ENCODE results near the gene OPCML.

Gene OPCML

GRCh38 chr11:132790466-132790865 lies 741.8 kb downstream of the OPCML start:
- Mint-ChIP-seq H3K36me3 (ENCODE audit: low read depth) (no peaks in the 10 kb centered on the region), H3K27me3 (ENCODE audit: low read depth) (peaks cover 3% of the 10 kb centered on the region), H3K4me1 (no peaks in the 10 kb centered on the region), H3K27ac (no peak overlapping the region), H3K9me3 (no peaks in the 10 kb centered on the region), H3K4me3 (no peak overlapping the region)
- TF ChIP-seq, protein P1, sequence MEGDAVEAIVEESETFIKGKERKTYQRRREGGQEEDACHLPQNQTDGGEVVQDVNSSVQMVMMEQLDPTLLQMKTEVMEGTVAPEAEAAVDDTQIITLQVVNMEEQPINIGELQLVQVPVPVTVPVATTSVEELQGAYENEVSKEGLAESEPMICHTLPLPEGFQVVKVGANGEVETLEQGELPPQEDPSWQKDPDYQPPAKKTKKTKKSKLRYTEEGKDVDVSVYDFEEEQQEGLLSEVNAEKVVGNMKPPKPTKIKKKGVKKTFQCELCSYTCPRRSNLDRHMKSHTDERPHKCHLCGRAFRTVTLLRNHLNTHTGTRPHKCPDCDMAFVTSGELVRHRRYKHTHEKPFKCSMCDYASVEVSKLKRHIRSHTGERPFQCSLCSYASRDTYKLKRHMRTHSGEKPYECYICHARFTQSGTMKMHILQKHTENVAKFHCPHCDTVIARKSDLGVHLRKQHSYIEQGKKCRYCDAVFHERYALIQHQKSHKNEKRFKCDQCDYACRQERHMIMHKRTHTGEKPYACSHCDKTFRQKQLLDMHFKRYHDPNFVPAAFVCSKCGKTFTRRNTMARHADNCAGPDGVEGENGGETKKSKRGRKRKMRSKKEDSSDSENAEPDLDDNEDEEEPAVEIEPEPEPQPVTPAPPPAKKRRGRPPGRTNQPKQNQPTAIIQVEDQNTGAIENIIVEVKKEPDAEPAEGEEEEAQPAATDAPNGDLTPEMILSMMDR (IDR thresholded peaks at IDR 0.05; ENCODE audit: unreplicated experiment in 3 of 3) = no peak

- Mint-ChIP-seq H3K4me1 (no peaks in the 10 kb centered on the region), H3K27me3 (ENCODE audit: low read depth) (peaks cover 3% of the 10 kb centered on the region), H3K36me3 (ENCODE audit: low read depth) (no peaks in the 10 kb centered on the region), H3K4me3 (no peak overlapping the region), H3K9me3 (no peaks in the 10 kb centered on the region), H3K27ac (no peak overlapping the region)
- TF ChIP-seq, protein P1 (IDR thresholded peaks at IDR 0.05; ENCODE audit: unreplicated experiment in 3 of 3) = no peak
Observed at GRCh38 chr11:132788816-132789325, 743.4 kb downstream of the OPCML start.

DNA sequence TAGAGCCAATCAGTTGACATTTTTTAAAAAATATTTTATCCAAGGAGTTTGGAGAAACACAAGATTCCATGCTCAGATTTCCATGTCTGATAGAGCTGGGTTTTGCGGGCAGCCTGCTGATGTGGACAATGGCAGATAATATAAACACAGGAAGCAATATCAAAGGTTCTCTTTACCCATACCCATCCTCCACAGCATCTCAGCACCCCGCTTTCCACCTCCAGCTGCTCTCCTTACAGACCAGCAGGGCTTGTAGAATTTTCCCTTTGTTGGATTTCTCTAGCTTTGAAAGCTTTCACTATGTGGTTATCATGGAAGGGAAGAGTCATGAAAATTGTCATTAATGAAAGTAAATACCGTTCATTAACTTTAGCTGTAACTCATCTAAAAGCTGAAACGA lies 746.4 kb downstream of the OPCML start:
- H3K4me3 Mint-ChIP-seq = no peak overlapping the region
- H3K36me3 Mint-ChIP-seq (ENCODE audit: low read depth) = no peaks in the 10 kb centered on the region
- TF ChIP-seq, protein P1 (IDR thresholded peaks at IDR 0.05; ENCODE audit: unreplicated experiment in 3 of 3) = no peak
- H3K27ac Mint-ChIP-seq = no peak overlapping the region
- no peaks in the 10 kb centered on the region for H3K4me1 Mint-ChIP-seq
- no peaks in the 10 kb centered on the region for H3K27me3 Mint-ChIP-seq (ENCODE audit: low read depth)
- no peaks in the 10 kb centered on the region for H3K9me3 Mint-ChIP-seq

GRCh38 chr11:132784441-132784840 lies 747.9 kb downstream of the OPCML start:
- Mint-ChIP-seq H3K27ac (no peak overlapping the region), H3K27me3 (ENCODE audit: low read depth) (no peaks in the 10 kb centered on the region), H3K4me3 (no peak overlapping the region), H3K36me3 (ENCODE audit: low read depth) (no peaks in the 10 kb centered on the region), H3K9me3 (no peaks in the 10 kb centered on the region), H3K4me1 (peaks cover 6% of the 10 kb centered on the region)
- TF ChIP-seq, protein P1 (IDR thresholded peaks at IDR 0.05; ENCODE audit: unreplicated experiment in 3 of 3) = no peak

- peaks cover 7% of the 10 kb centered on the region for H3K27me3 Mint-ChIP-seq (ENCODE audit: low read depth)
- no peaks in the 10 kb centered on the region for H3K9me3 Mint-ChIP-seq
Observed at GRCh38 chr11:132782102-132782501, 750.2 kb downstream of the OPCML start.

GRCh38 chr11:132780046-132780445 lies 752.3 kb downstream of the OPCML start:
- Mint-ChIP-seq H3K27ac (no peak overlapping the region), H3K9me3 (no peaks in the 10 kb centered on the region), H3K36me3 (ENCODE audit: low read depth) (no peaks in the 10 kb centered on the region), H3K4me1 (peaks cover 25% of the 10 kb centered on the region), H3K27me3 (ENCODE audit: low read depth) (peaks cover 10% of the 10 kb centered on the region), H3K4me3 (no peak overlapping the region)
- TF ChIP-seq, protein P1 (IDR thresholded peaks at IDR 0.05; ENCODE audit: unreplicated experiment in 3 of 3) = no peak

More at GRCh38 chr11:132782102-132782501, 750.2 kb downstream of the OPCML start:
- Mint-ChIP-seq H3K36me3 (ENCODE audit: low read depth) (no peaks in the 10 kb centered on the region), H3K4me3 (no peak overlapping the region), H3K27ac (no peak overlapping the region), H3K4me1 (peaks cover 23% of the 10 kb centered on the region)
- TF ChIP-seq, protein P1 (IDR thresholded peaks at IDR 0.05; ENCODE audit: unreplicated experiment in 3 of 3) = no peak
